ENCODE results near the gene LTBP3. TPM values are rescaled to one million over a fixed set of nuclear protein-coding genes. Genes with fewer than 3 reads are reported as not detected.

The LTBP3 gene
- total RNA-seq, 1 donor from 2014 or later, result 17.5 TPM

DNA sequence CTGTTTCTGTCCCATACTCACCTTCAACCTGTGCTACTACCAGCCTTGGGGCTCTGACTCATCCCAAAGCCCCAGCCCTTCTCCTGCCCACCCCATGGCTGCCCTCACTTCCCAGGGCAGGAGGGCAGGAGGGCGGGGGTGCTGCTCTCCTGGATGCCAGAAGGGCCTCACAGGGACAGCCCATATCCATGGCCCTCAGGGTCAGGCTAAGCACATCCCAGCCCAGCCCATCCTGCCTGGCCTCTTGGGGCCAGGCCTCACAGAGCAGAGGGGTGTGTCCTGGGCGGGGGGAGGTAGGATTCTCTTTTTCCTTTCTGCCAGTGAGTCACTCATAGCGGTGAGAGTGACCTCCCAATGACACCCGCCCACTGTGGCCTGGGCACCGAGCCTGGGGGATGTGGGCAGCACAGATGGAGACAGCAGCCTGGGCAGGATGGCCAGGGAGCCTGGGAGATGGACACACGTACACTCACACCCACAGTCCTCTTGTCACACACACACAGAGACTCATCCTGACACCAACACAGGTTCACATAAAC is 2.4 kb downstream of the LTBP3 start:
- FAIRE-seq, result no peak
- no peak for DNase-seq (ENCODE audit: low spot score in 2 of 2)

DNA sequence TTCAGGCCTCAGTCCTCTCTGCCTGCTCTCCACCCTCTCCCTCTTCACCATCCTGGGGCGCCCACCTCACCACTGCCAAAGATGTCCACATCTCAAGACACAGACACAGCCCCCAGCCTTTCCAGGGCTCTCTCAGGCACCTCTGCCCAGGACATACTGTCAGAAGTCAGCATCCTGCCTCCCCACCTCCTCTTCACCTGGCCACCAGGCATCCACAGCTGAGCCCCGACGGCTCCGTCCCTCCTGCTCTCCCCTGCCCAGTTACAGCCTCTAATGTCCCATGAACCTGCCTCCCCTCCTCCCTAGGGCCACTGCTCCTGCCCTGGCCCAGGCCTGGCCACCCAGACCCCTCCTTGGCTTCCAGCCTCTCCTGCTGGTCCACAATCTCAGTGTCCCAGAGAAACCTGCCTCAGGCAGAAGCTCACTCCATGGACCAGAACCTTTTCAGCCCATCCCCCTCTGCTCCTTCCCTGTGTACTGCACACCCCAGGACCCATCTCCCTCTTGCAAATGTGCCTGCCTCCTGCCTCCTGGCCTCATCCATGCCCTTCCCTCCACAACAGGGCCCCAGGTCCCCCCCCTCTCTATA is 3.2 kb downstream of the LTBP3 start:
- DNase-seq (ENCODE audit: low spot score in 2 of 2), result no peak
- no peak for FAIRE-seq

DNA sequence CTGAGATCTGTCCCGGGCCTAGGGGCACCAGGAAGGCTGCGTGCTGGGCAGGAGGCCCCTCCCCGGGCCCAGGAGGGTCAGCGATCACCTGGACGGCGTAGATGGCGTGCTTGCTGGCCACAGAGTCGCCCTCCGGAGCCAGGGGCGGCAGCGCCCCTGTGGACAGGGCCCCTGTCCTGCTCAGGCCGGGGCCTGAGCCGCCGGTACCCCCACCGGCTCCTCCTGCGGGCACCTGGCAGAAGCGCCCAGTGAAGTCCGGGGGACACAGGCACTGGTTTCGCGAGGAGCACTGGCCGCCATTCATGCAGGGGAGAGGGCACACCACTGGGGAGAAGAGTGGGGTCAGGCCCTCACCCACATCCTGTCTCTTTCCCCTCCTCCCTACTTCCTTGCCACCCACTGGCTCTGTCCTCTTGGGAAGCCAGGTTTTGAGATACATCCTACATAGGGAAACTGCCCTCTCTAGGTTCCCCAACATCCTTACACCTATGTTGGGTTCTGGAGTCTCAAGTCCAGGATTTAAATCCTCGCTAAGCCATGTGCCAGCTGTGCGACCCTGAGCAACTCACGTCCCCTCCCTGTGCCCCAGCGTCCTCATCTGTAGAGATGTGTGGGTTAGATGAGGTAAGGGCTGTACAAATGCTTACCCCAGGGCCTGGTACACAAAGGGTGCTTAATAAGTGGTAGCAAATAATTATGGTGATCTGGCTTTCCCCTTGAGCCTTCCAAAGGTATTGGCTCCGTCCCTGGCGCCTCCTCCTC is 3.9 kb downstream of the LTBP3 start:
- no peak for DNase-seq (ENCODE audit: low spot score in 2 of 2)
- no peak for FAIRE-seq

DNA sequence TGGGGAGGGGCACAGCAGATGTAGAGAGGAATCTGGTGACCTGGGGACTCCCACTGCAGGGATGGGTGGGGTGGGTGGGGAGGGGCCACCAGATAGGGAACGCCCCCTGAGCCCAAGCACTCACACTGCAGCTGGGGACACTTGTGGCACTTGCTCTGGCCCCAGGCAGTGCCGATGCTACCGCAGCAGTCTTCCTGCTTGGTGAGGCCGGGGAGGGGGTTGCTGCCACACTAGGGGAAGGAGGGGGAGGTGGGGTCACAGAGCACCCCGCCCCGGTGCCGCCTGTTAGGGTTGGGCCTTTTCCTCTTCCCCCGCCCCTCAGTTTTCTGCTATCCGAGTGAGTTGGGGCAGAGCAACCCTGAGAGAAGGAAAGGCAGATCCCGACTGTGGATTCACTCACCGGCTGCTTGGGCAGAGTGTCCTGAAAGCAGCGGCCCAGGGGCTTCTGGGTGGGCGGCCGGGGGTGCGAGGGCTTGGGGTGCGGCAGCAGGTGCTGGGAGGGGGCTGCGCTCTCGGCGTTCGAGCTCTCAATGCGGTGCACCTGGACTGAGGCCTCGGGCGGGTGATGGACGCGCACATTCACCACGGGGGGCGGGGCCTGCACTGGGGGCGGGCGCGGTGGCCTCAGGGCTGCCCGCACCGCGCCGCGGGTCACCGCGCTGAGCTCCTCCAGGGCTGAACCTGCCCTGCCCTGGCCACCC is 4.7 kb downstream of the LTBP3 start:
- FAIRE-seq, result no peak
- DNase-seq (ENCODE audit: low spot score in 2 of 2), result no peak

DNA sequence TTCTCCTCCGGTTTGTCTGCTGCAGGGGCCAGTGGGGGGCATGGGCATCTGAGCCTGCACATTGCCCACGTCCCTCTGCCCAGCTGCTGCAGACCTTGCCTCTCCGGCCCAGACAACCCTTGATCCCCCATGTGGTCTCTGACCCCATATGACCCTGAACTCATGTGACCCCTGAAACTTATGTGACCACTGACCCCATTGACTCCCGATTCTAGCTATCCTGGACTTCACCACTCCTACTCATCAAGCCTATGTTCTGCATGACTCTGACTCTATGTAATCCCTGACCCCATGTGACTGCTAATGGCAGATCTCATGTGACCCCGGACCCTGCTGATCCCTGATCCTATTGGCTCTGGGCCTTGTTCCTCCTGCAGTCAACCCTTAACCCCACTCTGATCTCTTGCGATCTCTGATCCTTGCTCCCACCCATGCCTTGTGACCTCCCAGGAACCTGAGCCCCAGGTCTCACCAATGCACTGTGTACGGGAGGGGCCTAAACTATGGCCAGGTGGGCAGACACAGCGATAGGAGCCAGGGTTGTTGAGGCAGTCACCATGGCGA is 5.7 kb downstream of the LTBP3 start:
- FAIRE-seq (no peak), DNase-seq (ENCODE audit: low spot score in 2 of 2) (no peak)

DNA sequence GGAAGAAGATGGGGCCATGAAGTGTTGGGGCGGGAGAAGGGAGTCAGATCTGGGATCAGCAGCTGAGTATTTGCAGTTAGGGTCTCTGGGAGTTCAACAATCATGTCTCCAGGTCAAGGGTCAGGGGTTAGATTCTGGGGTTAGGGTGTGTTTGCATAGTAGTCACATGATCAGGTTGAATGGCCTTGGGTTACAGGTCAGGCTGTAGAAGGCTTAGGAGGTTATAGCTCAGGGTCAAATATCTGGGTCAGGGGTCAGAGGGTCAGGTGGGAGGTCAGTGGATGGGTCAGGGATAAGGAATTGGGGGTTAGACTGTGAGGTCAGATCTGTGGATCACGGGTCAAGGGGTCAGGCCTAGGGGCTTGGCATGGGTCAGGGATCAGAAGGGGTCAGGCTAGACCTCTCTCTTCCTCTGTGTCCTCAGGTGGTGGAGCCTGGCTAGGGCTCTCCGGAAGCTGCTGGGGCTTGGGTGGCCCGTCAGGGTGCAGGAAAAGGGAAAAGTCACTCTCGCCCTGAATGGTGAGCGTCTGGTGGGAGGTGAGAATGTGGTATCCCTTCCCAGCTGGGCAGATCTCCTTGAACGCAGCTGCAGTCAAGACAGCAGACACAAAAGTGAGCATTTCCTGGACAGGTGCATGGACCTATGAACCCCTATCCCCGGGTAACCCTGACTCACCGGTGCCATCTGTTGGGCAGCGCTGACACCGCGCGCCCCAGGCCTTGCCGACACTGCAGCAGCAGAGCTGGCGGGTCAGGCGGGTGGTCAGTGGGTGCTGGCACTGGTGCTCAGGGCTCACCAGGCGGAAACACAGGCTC is 6.4 kb downstream of the LTBP3 start:
- FAIRE-seq, result no peak
- DNase-seq (ENCODE audit: low spot score in 2 of 2), result no peak

DNA sequence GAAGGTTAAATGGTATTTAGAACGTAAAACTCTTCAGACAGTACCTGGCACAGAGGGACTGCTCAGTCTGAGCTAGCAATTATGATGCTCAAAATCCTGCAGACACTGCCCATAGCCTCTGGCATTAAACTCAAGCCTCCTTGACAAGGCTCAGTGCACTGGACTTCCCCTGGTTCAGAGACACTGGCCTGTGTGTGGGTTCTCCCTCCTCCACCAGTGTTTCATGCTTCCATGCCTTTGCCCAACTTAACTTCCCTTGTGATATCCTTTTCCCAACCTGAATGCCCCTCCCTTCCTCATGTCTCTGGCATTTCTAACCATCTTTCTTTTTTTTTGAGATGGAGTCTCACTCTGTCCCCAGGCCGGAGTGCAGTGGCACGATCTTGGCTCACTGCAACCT is 9.1 kb downstream of the LTBP3 start:
- DNase-seq (ENCODE audit: low spot score in 2 of 2), result no peak
- no peak for FAIRE-seq

DNA sequence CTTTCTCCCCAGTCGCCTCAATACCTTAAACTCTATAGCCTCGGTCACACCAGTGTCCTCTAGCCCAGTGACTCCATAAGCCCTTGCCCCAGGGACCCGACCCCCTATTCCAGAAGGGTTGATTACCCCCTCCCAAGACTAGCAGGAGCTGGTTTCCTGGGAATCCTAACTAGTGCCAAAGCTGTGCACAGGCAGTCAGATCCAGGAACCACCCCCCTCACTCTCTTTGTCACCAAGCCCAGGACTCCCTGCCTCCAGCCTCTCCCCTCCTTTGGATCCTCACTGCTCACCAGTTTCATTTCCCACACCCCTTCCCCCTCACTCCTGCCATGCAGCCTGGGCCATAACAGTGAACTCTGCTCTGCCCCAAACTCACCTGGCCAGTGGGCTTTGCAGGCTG is 9.8 kb downstream of the LTBP3 start:
- DNase-seq (ENCODE audit: low spot score in 2 of 2), result no peak
- FAIRE-seq, result no peak

DNA sequence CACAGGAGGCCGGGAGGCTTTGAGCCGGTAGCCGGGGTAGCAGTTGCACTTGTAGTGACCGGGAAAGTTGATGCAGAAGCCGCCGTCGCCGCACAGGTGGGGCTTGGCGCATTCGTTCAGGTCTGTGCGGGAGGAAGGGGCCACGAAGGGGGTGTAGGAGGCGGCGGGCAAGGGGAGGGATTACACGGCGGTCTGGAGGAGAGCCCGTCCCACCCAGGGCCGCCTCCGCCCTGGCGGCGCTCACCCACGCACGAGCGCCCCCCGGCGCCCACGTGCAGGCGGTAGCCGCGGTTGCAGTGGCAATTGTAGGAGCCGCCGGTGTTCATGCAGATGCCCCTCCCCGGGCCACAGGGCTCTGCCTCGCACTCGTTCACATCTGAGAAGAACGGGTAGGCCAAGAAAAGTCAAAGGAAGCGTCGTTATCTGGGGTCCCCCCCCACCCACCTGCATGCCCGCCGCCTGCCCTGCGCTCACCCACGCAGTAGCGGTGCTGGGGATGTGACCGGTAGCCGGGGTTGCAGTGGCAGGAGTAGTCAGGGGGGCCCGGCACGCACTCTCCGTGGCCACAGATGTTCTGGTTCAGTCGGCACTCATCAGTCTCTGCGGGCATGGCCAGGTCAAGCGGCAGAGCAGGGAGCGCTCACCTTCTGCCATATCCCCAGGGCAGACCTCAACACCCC is 10.6 kb downstream of the LTBP3 start:
- DNase-seq (ENCODE audit: low spot score in 2 of 2), result no peak
- no peak for FAIRE-seq

DNA sequence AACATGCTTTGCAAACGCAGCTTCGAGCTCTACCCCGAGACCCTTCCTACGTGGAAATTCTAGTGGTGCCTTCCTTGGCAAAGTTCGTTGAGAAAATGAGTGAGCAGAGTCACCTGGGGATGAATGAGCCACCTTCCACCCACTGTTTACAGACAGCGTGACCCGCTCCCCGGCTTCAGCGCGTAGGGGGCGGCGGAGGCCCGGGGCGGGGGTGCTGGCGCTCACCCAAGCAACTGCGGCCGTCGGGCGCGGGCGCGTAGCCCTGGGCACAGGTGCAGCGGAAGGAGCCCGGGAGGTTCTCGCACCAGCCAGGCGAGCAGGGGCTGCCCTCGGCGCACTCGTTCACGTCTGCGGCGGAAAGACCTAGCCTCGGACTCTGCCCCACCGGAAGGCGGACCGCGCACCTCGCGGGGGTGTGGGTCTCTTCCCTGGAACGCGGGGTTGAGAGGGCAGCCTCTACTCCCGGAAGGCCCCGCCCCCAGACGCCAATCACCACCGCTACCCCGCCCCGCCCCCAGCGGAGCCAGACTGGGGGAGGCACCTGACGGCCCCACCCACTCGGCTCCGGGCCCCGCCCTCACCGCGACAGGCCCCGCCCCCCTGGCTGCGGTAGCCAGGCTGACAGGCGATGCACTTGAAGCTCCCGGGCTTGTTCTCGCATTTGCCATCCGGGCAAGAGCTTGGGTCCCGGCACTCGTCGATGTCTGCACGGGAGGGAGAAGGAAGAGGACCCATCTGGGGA is 11.8 kb downstream of the LTBP3 start:
- DNase-seq (ENCODE audit: low spot score in 2 of 2) (peak; percentile 77 to 82), FAIRE-seq (no peak)

DNA sequence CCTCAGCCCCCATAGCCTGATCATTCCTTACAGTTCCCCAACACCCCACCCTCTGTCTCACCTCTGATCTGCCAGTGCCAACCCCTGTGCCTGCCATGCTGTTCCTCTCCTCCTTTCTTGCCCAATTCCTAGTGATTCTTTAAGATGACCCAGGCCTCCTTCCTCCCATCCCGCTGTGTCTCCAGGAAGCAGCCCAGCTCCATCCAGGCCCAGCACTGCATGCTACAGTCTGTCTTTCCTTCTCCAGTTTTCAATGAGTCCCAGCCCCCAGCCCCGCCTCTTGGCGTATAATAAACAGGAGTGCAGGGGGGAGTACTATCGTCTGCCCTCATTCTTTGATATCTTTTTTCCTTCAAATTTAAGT is 12.3 kb downstream of the LTBP3 start:
- no peak for FAIRE-seq

DNA sequence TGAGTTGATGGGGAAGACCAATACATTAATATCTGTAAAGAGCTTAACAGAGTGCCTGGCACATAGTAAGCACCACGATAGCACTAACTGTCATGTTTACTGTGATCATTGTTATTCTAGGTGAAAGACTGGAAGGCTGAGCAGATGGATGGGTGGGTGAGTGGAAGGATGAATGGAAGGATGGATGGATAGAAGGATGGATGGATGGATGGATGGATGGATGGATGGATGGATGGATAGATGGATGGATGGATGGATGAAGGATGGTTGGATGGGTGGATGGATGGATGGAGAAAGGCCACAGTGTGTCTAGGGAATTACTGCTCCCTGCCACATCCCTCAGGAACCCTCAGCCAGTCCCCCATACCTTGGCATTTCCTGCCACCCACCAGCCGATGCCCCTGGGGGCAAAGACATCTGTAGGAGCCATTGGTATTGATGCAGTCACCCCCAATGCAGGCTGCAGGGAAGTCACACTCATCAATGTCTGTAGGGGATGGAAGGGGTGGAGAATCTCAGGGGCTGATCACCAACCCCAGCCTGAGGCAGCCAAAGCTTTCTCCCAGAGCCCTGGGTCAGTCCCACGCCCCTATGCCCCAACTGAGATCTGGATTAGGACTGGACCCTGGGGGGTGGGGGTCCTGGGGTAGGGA is 15.3 kb downstream of the LTBP3 start:
- FAIRE-seq, result no peak

More for the DNA sequence above, 12.3 kb downstream of the LTBP3 start:
- no peak for DNase-seq (ENCODE audit: low spot score in 2 of 2)

DNA sequence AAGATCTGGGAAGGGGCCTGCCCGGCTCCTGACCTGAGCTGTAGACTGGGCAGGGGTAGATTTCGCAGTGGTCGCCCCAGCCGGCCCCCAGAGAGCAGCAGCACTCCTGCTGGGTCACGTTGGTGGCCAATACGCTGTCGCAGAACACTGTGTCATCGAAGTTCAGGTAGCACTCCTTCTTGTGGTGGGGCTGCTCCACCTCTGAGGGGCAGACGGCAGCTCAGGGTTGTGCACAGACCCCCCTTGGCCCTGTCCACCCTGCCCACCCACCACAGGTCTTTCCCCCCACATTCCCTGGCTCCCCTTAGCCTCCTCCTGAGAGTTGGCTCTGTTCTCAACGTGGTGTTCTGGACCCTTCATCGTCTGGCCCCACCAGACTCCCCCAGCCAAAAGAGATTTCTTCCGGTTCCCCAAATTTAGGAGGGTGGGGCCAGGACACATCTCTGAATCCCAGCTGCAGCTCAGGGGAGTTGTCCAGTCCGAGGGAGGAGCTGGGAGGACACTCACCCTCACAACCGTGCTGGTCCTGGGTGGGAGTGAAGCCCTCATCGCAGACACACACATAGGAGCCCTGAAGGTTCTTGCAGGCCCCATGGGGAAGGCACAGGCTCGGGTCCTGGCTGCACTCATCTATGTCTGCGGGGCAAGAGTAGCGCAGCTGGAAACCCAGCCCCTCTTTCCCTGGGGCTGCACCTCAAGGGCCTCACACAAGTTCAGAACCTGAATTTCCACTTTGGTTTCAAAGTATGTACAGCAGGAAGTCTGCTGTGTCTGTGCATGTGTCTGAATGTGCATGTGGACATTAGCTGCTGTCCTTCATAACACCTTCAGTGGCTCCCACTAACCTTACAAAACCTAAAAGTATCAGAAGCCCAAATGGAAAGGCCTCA is 16.8 kb downstream of the LTBP3 start:
- DNase-seq (ENCODE audit: low spot score in 2 of 2), result no peak
- no peak for FAIRE-seq

More for the DNA sequence above, 15.3 kb downstream of the LTBP3 start:
- no peak for DNase-seq (ENCODE audit: low spot score in 2 of 2)

DNA sequence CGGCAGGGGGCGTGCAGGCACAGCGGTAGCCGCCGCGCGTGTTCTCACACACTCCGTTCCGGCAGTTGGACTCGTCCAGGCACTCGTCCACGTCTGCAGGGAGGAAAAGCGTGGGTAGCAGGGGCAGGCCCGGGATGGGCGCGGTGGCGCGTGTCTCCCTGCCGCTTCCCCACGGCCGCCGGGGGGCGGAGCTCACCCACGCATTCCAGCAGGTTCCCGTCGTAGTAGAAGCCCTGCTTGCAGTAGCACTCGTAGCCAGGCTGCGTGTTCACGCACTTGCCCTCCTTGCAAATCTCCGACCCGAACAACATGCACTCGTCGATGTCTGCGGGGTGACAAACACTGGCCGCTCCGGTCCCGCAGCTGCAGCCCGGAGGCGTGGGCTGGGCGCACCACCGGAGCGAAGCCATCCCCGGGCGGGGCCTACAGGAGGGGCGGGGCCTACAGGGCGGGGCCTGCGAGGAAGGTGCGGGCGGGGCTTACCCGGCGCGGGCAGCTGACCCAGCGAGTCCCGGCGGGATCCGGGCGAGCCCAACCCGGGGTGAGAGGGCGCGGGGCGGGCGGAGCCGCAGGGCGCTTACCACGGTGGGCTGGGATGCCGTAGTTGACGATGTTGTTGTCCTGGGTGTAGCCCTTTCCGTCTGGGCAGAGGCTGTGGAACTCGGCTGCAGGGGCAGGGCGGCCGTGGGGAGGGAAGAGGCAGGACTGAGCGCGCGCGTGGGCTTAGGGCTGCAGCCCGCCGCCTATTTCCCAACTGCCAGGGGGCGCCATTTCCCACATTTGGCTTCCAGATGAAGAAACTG is 17.7 kb downstream of the LTBP3 start:
- DNase-seq (ENCODE audit: low spot score in 2 of 2) (peak; percentile 98 to 99), FAIRE-seq (no peak)

DNA sequence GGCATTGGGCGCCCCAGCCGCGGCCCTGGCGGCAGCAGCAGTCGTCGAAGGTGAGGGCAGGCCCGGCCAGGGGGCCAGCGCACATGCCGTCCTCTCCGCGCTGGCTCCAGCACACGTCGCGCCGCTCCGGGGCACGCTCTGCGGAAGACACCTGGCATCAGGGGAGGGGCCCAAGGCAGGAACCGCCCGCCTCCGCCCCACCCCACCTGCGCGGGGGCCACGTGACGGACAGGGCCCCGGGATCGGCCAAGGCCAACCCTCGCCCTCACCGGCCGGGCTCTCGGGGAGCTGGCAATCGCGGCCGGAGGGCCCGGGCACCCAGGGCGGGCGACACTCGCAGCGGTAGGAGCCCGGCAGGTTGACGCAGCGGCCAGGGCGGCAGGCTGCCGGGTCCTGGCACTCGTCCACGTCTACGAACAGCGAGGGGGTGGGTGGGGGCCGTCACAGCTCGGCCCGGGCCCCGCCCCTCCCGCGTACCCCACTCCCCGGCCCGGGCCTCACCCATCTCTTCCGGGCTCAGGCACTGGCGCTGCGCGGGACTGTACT is 18.3 kb downstream of the LTBP3 start:
- no peak for FAIRE-seq
- DNase-seq (ENCODE audit: low spot score in 2 of 2), result no peak
